Activated CD8-positive, alpha-beta memory T cell treated with anti-CD3 and anti-CD28 coated beads, Interleukin-2, amount 50 U/mL, for 48 hours (primary cell): ENCODE data around the gene CCNY.
"Not testable (repeated sequence)": the region's sequence is repeated elsewhere in the genome, so short reads cannot be mapped to it uniquely, and the experiment has no call there.

ENCODE experiments used
- DNase-seq: peaks from one replicate; pipeline ENCODE4 v3.0.0-alpha.2; 2020

Gene CCNY

GRCh38 chr10:35412003-35412723 is 75.9 kb downstream of the CCNY start:
- no peak for DNase-seq

DNA sequence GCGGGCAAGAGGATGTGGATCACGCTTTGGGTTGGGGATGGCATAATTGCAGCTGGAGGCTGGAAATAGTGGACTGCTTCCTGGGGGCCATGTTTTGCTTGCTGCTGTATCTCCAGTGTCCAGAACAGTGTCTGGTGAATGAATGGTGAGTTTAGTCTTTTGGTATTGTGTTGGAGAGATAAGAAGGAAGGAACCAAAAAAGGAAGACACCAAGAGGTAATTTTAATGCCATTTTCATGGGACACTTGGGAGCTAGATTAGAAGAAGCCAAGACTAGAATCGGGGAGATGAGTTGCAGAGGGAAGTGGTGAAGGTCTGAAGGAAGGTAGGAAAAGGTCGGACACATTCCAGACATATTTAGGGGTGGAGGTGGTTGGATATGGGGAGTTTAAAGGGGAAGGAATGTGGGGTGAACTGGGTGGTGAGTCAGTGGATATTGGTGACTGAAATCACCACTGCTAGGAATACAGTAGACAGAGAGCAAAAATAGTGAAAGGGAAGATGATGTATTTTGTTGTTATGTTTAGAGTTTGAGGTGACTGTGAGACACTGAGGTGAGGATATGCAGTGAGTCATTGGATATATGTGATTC is 76.7 kb downstream of the CCNY start:
- no peak for DNase-seq

DNA sequence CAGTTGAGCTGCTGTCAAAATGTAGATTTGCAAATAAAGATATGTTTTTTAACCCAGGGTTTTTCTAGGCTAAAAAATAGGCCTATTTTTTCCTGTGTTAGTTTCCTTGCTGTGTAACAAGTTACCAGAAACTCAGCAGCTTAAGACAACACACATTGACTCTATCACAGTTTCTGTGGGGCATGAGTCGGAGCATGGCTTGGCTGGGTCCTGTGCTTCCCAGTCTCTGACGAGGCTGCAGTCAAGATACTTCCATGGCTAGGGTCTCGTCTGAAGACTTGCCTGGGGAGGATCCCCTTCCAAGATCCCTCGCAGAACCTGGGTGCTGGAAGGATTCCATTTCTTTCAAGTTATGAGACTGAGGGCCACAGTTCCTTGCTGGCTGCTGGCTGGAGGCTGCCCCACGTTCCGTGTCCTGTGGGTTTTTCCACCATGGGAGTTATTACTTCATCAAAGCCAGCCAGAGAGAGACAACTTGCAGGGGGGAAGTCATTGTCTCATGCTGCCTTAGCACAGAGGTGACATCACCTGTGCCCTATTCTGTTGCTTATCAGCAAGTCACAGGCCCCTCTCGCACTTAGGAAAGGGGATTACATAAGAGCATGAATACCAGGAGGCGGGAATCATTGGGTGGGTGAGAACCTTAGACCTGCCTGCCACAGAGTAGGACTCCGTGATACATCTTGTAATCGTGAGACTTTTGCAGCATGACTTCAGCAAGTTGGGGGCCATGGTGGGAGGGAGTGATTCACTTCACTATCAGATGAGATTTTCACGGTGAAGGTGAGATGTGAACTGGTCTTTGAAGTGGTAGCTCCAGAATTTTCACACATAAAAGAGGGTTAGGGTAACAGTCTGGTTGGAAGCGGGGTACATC is 77.9 kb downstream of the CCNY start:
- no peak for DNase-seq

- DNase-seq, result no peak
These were observed 79.2 kb downstream of the CCNY start for GRCh38 chr10:35415505-35415904.

DNA sequence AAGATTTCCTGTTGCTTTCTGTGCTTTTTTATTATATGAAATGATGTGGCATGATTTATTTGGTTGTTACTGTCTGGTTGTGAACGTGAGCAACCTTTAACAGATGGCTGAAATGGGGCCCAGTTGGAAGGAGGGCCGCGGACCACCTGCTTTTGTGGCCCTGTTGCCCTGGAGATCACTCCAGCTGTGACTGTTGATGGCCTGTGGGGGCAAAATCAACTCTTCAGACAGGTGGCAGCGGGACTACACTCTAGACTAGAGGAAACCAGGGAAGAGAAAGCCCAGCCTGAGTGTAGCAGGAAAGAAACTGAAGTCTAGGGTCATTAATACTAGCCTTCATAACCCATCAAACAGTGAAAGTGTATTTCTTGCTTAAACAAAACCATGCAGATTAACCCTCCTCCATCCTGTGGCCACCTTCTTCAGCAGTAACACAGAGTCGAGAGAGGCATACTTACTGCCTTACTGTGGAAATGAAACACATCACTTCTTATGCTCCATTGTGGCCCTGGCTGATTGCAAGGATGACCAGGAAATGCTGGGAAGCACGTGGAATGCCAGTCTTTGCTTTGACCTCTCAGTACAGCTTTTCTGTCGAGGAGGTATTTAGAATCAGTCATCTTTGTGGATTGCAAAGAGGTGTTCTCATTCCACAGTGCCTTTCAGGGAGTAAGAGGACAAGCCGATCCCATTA is 80.5 kb downstream of the CCNY start:
- no peak for DNase-seq

- no peak for DNase-seq
These were observed 81.0 kb downstream of the CCNY start for GRCh38 chr10:35417313-35417625.

DNA sequence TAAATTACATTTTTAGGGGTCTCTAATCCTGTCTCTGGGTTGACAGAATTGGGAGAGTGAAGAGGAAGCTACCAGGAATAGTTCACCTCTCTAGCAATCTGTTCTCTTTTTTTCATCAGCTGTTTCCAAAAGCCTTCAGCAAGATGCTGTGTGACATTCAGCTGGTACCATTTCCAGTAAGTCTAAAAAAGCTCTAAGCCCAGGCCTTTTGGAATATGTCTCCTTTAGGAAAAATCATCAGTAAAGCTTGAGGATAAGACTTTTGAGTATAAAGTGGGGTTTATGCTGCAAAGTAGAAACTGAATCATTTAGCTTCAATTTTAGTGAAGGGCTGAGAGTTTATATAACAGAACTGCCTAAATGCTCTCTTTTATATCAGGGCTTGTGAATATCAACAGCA is 81.5 kb downstream of the CCNY start:
- DNase-seq, result no peak

GRCh38 chr10:35418580-35418979 is 82.3 kb downstream of the CCNY start:
- DNase-seq, result not testable (repeated sequence)

DNA sequence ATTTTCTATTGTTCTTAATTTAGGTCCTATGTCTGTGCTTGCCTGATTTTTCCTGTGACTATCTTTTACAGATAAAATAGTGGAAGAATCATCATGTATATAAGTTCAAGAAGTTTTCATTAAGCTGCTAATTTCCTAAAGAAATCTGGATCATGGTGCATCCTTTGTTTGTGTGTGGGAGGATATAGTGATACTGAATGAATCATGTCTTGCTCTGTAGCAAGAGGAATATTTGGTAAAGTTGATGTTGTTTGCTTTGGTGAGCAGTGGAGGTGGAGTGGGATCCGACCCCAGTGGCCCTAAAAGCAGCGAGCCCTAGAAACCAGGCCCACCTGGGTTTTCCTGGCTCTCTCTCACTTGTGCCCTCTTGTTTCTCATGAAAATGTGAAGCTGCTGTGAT is 83.7 kb downstream of the CCNY start:
- DNase-seq, result no peak

DNA sequence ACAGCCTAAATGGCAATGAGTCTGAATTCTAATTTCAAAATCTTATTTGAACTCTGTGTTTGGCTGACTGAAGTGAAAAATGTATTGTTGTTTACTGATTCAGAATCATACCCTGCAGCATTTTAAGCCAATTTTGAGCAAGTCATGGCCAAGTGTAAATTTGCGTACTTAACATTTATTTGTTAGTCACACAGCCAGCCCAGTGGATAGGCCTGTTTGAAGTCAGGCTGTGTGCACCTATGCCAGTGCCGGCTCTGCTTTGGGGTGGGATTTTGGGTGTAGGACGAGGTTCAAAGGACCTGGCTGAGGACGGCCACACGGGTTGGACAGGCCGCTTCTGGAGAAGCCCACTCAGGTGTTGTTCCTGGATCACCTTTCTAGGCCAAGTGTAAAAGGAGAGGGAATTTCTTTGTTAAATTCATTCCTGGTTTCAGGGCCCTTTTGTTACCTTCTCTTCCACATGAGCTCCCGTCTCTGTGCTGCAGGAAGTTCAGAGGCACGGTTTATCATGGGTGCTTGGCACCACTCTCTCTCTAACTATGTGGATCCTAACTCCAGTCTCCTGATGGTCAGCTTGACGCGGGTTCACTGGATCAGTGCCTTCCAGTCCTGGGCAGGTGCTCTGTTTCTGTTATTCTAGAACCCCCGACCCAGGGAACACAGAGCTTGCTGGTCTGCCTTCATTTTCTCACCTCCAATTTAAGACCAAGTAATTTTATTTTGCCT is 84.7 kb downstream of the CCNY start:
- no peak for DNase-seq

GRCh38 chr10:35421553-35422178 is 85.4 kb downstream of the CCNY start:
- DNase-seq, result no peak

GRCh38 chr10:35422228-35422627 is 85.9 kb downstream of the CCNY start:
- no peak for DNase-seq

DNA sequence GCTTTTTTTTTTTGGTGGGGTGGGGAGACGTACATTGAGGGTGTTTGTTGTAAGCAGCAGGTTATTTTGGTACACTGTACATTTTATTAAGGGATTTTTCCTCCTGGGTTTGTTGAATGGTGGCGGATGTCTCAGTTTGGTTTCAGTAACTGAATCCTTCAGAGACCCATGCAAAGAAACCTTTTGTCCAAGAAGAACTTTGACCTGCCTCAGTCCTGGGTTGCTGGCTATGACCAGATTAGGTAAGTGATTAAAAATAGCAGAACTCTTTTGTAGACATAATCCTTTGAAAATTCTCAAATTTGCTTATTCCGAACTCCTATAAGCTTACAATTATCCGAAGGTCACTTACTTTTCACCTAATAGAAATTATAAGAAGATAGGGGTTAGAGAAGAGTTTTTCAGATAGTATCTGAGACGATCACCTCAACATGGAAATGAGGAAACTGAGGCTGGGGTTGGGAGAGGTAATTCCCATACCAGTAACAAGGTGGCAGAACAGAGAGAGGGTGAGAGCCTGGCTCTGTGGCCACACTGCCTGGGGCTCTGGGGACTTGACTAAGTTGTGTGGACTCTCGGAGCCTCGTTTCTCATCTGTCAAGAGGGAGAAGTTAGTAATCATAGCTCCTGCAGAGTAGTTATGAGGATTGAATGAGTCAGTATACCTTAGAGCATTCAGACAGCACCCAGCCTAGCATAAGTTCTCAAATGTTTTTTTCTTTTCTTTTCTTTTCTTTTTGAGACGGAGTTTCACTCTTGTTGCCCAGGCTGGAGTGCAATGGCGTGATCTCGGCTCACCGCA is 87.4 kb downstream of the CCNY start:
- DNase-seq, result no peak

DNA sequence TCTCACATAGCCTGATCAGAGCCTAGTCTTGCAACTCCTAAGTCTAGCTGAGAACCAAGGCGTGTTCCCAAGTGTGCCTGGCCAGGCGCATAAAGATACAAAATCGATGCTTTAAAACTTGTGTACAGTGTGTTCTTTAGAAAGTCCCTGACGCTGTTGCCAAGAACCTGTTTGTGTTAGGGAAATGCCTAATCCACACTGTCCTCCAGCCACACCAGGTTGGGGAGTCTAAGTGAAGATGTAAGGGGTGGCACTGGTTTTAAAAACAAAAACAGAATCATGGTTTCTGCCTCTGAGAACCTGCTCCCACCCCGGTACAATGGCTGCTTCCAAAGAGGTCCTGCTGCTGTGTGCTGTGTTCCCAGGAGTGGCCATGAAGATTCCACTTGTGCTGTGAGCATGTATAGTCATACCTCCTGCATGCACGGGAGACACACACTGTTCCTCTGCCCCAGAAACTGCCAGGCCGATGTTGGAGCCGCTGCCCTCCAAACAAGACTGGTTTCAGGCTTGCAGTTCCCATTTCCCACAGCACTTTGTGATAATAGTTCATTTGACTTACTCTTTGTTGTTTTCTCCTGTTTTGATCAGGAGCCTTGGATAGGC is 88.5 kb downstream of the CCNY start:
- no peak for DNase-seq

DNA sequence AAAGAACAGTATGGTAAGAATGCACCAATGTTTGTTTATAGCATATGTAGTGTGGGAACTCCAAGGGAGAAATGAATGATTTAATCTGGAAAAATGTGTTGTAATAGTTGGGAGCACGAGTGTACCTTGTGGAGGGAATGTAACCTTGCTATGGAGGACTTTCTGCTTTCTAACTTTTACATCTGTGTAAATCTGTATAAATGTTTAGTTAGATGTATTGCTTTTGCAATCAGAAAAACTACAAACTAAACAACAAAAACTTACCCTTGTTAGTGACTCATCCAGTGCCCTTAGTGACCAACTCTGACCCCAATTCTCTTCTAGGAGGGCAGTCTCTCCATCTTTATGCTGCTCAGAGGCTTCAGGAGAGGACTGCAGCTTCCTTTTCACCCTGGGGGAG is 89.3 kb downstream of the CCNY start:
- DNase-seq, result no peak

GRCh38 chr10:35426657-35427056 is 90.3 kb downstream of the CCNY start:
- DNase-seq, result no peak

- no peak for DNase-seq
These were observed 91.2 kb downstream of the CCNY start for GRCh38 chr10:35427543-35427942.

DNA sequence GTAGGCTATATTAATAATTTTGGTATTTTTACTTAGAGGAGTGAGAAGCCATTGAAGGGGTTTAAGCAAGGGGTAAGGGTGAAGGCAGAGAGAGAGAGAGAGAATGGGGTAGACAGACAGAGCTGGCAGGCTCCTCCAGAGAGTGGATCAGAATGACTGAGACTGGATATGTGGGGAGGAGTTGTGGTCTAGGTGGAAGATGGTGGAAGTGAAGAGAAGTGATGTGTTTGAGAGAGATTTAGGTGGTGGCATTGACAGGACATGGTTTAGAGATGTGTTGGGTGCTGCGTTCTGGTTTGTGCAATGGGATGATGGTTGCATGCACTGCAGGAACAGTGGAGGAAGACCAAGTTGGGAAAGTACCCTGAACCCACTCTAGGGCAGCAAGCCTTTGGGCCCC is 92.2 kb downstream of the CCNY start:
- no peak for DNase-seq

DNA sequence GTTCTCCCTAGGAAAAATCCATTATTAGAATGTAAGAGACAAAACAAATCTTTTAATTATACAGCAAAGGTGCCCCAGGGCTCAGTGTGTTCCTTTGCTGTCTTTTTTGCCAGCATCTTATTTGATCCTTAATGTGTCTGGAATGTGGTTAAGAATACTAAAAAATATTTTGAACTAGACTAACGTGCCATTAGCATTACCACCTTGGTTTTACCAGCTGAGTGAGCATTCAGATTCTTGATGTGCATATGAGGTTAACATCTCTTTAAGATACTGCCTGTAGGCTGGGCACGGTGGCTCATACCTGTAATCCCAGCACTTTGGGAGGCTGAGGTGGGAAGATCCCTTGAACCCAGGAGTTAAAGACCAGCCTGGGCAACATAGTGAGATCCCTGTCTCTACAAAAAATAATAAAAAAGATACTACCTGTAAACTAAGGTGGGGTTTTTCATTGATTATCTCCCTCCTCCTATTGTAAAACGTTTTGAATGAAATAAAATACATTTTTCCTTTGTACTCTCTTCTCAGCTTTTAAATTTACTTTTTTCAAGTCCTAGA is 96.6 kb downstream of the CCNY start:
- DNase-seq, result no peak

DNA sequence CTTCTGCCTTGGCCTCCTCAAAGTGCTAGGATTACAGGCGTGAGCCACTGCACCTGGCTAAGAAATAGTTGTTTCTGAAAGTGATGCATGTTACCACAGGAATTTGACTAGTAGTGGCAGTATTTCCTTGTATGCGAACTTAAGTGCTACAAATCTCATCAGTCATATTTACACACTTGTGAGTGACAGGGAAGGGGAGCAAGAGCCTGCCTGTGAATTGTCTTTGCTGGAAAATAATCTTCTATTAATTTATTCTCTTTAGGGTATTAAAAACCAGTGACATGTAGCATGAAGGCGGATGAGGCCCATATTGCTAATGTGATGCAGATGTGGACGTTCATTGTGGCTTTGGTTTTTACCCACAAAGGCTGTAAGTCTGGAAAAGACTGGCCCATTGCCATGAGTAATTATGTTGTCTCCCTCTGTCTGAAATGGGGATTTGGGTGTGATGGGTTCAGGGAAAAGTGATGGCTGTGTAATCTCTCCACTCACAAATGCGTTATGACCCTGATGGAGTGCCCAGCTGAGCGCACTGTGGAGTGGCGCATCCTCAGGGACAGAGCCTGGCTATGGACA is 97.6 kb downstream of the CCNY start:
- no peak for DNase-seq
